ENCODE data around the gene TRIM38. TPM values are rescaled to one million over a fixed set of nuclear protein-coding genes. Genes with fewer than 3 reads are reported as not detected.
A peak's percentile ranks its signal among the peaks of the same experiment; 100 is the strongest.

TRIM38 gene
- total and polyA plus RNA-seq, 2 donors (not counting 3 experiments of a cell fraction or from before 2014, with no cell fraction given) = 5.1 to 13.2 TPM

- Histone ChIP-seq H3K4me2 (ENCODE audit: insufficient read depth, low read length) (peak overlapping the region; percentile 85), H3K9me3 (replicated peaks; ENCODE audit: control insufficient read depth, insufficient read depth, low read length) (no peaks in the 10 kb centered on the region), H3K27me3 (ENCODE audit: control insufficient read depth in 2 of 2, insufficient read depth in 2 of 2, low read length in 2 of 2) (no peaks in the 10 kb centered on the region), H3K79me2 (ENCODE audit: control insufficient read depth, insufficient read depth, low read length) (peaks cover 9% of the 10 kb centered on the region), H3K4me1 (ENCODE audit: control insufficient read depth, extremely low read depth, insufficient read depth, low read length) (peaks cover 25% of the 10 kb centered on the region), H3K9ac (replicated peaks; ENCODE audit: extremely low read depth, insufficient read depth, low read length) (peak overlapping the region; percentile 70), H2AFZ (ENCODE audit: low read depth, low read length) (no peak overlapping the region), H3K4me3 (replicated peaks in 1 of 3; ENCODE audit: insufficient read depth in 1 of 3, low read depth in 1 of 3, low read length in 3 of 3) (no peak overlapping the region), H3K27ac (ENCODE audit: insufficient read depth, low read depth, low read length) (peak overlapping the region; percentile 89), H4K20me1 (replicated peaks; ENCODE audit: control insufficient read depth, extremely low read depth, insufficient read depth, low read length) (no peaks in the 10 kb centered on the region), H3K9me1 (replicated peaks; ENCODE audit: control insufficient read depth, extremely low read depth, insufficient read depth, low read length) (no peaks in the 10 kb centered on the region), H3K36me3 (ENCODE audit: control insufficient read depth in 2 of 2, extremely low read depth in 1 of 2, insufficient read depth in 2 of 2, low read length in 2 of 2) (peaks cover 30 to 44% of the 10 kb centered on the region in 2 experiments)
- intact Hi-C loops (cut with micrococcal nuclease) (no loop called here), dilution Hi-C loops (cut with MboI; ENCODE audit: extremely low pct_ligation_motif_present, low sequenced_read_pairs) (no loop called here)
- BruUV-seq (replicated peaks) = no TSS peak
- CTCF ChIA-PET = interaction anchor here (1.1 to 2.8 kb wide), 2 partner anchors 20 to 183 kb away, joined by 4 to 8 read pairs; no protein-coding TSS in a partner anchor
- POLR2A ChIA-PET = interaction anchor here (0.6 kb wide), 1 partner anchor 404 kb away, joined by 3 read pairs; no protein-coding TSS in a partner anchor
- DNase-seq (ENCODE audit: low read depth, low spot score) = no peak
- TF ChIP-seq GATA2 (IDR thresholded peaks at IDR 0.05; ENCODE audit: insufficient read depth, insufficient read length, low read depth, low read length) = no peak
- TF ChIP-seq EZH2 (IDR thresholded peaks at IDR 0.05; ENCODE audit: borderline replicate concordance, low read depth, low read length, severe bottlenecking) = no peak
- no peak for TF ChIP-seq CTCF (IDR thresholded peaks at IDR 0.05; ENCODE audit: extremely low read depth in 1 of 2, insufficient read depth in 1 of 2, low read depth in 1 of 2, low read length in 2 of 2)
- TF ChIP-seq FOS (IDR thresholded peaks at IDR 0.05; ENCODE audit: borderline replicate concordance, insufficient read depth, low read length) = no peak
- TF ChIP-seq MYC (IDR thresholded peaks at IDR 0.05; ENCODE audit: low read depth, low read length) = no peak
- TF ChIP-seq MAX (IDR thresholded peaks at IDR 0.05; ENCODE audit: insufficient read depth, insufficient read length) = no peak
- no peak for TF ChIP-seq JUN (IDR thresholded peaks at IDR 0.05; ENCODE audit: borderline replicate concordance, insufficient read depth, insufficient read length, low read depth)
- no peak for TF ChIP-seq POLR2AphosphoS5 (IDR thresholded peaks at IDR 0.05; ENCODE audit: insufficient read depth, low read depth, low read length)
- no peak for FAIRE-seq
Measured at GRCh38 chr6:25972128-25972527, 9.5 kb downstream of the TRIM38 start.

Measured in endothelial cell of umbilical vein (primary cell).